HepG2 (cell line): Measurements from ENCODE around the gene QSOX2. TPM values are rescaled to one million over a fixed set of nuclear protein-coding genes. Genes with fewer than 3 reads are reported as not detected.

Experiments
- ATAC-seq: fragments of 200-7000 bp; cut with Tn5 transposase; 3 replicates; pipeline ENCODE4 v1.9.1; 2020; ENCODE audit warnings: mild to moderate bottlenecking, moderate library complexity
- BruUV-seq: library from RNA; stranded (reverse); fragments of 400-500 nt; replicated peaks from 2 replicates; lab custom pipeline; 2021; lab: Mats Ljungman, UMichigan
- CTCF ChIA-PET: fragments of 300-600 bp; formaldehyde crosslinking; extraction: SDS; loops from one replicate; lab custom pipeline; 2021; ENCODE audit warnings: low total read pairs, inconsistent platforms, low intra/inter-chr PET ratio; lab: Yijun Ruan, JAX
- POLR2A ChIA-PET: fragments of 350-600 bp; sonication (Branson Sonifier 250); formaldehyde crosslinking; loops from one replicate; lab custom pipeline; 2020; ENCODE audit warnings: antibody characterized with exemption, inconsistent platforms; lab: Yijun Ruan, JAX
- DNase-seq: peaks from one replicate; pipeline ENCODE4 v3.0.0-alpha.2; 2015; ENCODE audit warnings: low spot score
- FAIRE-seq: peaks from 3 replicates; lab custom pipeline; 2011; peaks lifted over from hg19 to GRCh38; lab: Jason Lieb, UNC
- H2AFZ ChIP-seq: one replicate; pipeline ENCODE4 v1.6.1; 2011; ENCODE audit warnings: low read length, inconsistent platforms
- H3K27ac ChIP-seq: fragments of 300-600 bp; 3 replicates; pipeline ENCODE4 v1.8.0; 2011; ENCODE audit warnings: mixed run types, mild to moderate bottlenecking, mixed read lengths, low read length, inconsistent platforms; ENCODE audit not compliant: insufficient read depth; ENCODE audit errors: extremely low read length
- H3K27me3 ChIP-seq, 2 experiments: fragments of 200-600 bp in 1 of 2; 2 replicates in 1 of 2; 3 replicates in 1 of 2; pipeline versions ENCODE4 v1.6.0 to v1.8.0; 2011; ENCODE audit warnings: low read length in 2 of 2, mild to moderate bottlenecking in 2 of 2, moderate library complexity in 2 of 2, inconsistent platforms in 1 of 2; ENCODE audit not compliant: insufficient read depth in 2 of 2, control insufficient read depth in 1 of 2
- H3K36me3 ChIP-seq, 2 experiments: fragments of 200-600 bp in 1 of 2; replicated peaks in 1 of 2; 2 replicates in 1 of 2; 3 replicates in 1 of 2; pipeline versions ENCODE4 v1.5.1 to v1.8.0; 2011; ENCODE audit warnings: low read length in 2 of 2, inconsistent platforms in 1 of 2; ENCODE audit not compliant: insufficient read depth in 2 of 2, control insufficient read depth in 1 of 2
- H3K4me1 ChIP-seq: 2 replicates; pipeline ENCODE4 v1.5.1; 2012; ENCODE audit warnings: low read length, inconsistent platforms; ENCODE audit not compliant: insufficient read depth
- H3K4me2 ChIP-seq: 2 replicates; pipeline ENCODE4 v1.6.0; 2011; ENCODE audit warnings: low read depth, low read length, inconsistent platforms
- H3K4me3 ChIP-seq, 3 experiments: fragments of 200-600 bp in 1 of 3; sonication (generic), shearing (Covaris generic) in 1 of 3; replicated peaks in 1 of 3; 2 replicates each; pipeline ENCODE4 v1.5.1; 2011 to 2016; ENCODE audit warnings: low read length in 3 of 3, inconsistent platforms in 2 of 3, low read depth in 2 of 3, mild to moderate bottlenecking in 2 of 3, control low read depth in 1 of 3, mixed read lengths in 1 of 3; ENCODE audit not compliant: insufficient read depth in 1 of 3
- H3K79me2 ChIP-seq: one replicate; pipeline ENCODE4 v1.6.1; 2011; ENCODE audit warnings: low read length, inconsistent platforms; ENCODE audit not compliant: insufficient read depth
- H3K9ac ChIP-seq: 2 replicates; pipeline ENCODE4 v1.6.0; 2011; ENCODE audit warnings: mild to moderate bottlenecking, low read depth, low read length, inconsistent platforms; ENCODE audit not compliant: insufficient read depth
- H3K9me3 ChIP-seq: 2 replicates; pipeline ENCODE4 v1.5.1; 2012; ENCODE audit warnings: mild to moderate bottlenecking, low read length
- H4K20me1 ChIP-seq: 2 replicates; pipeline ENCODE4 v1.6.0; 2011; ENCODE audit warnings: inconsistent platforms, mild to moderate bottlenecking, low read length, moderate library complexity; ENCODE audit not compliant: insufficient read depth
- FOXA1 ChIP-seq, 2 experiments: fragments of 450-650 bp in 1 of 2; sonication (generic) in 1 of 2; formaldehyde crosslinking in 1 of 2; IDR thresholded peaks; 2 replicates each; pipeline versions ENCODE4 v1.4.0 to v1.6.1; 2016 to 2020; ENCODE audit warnings: missing genetic modification reagents in 1 of 2
- JUNB ChIP-seq: sonication (generic); formaldehyde crosslinking; IDR thresholded peaks from 2 replicates; pipeline ENCODE4 v1.8.0; 2022; ENCODE audit warnings: missing genetic modification reagents, mild to moderate bottlenecking, borderline replicate concordance
- KLF12 ChIP-seq: sonication (generic); formaldehyde crosslinking; IDR thresholded peaks from 2 replicates; pipeline ENCODE4 v1.4.0; 2020; ENCODE audit warnings: missing genetic modification reagents, borderline replicate concordance
- LCORL ChIP-seq, 2 experiments: fragments of 450-650 bp in 1 of 2; sonication (generic) in 1 of 2; formaldehyde crosslinking in 1 of 2; IDR thresholded peaks; 2 replicates each; pipeline versions ENCODE4 v1.5.0 to v1.6.1; 2017 to 2020; ENCODE audit warnings: antibody characterized with exemption in 1 of 2, missing genetic modification reagents in 1 of 2
- PCBP2 ChIP-seq: fragments of 200-400 bp; formaldehyde crosslinking; optimal IDR thresholded peaks from 2 replicates; pipeline ENCODE3; 2018; ENCODE audit warnings: low read length, low read depth; ENCODE audit not compliant: poor library complexity, severe bottlenecking
- PHB2 ChIP-seq: fragments of 450-650 bp; IDR thresholded peaks from 2 replicates; pipeline ENCODE4 v1.6.1; 2018; ENCODE audit not compliant: partially characterized antibody
- SOX5 ChIP-seq: IDR thresholded peaks from 2 replicates; pipeline ENCODE4 v1.6.1; 2016; ENCODE audit warnings: borderline replicate concordance
- ZBTB7B ChIP-seq: sonication (generic); formaldehyde crosslinking; IDR thresholded peaks from 2 replicates; pipeline ENCODE4 v1.4.0; 2020; ENCODE audit warnings: missing genetic modification reagents
- ZNF121 ChIP-seq: sonication (generic); formaldehyde crosslinking; IDR thresholded peaks from 2 replicates; pipeline ENCODE4 v1.5.0; 2020; ENCODE audit warnings: mild to moderate bottlenecking, missing genetic modification reagents
- ZNF136 ChIP-seq: sonication (generic); formaldehyde crosslinking; IDR thresholded peaks from 2 replicates; pipeline ENCODE4 v1.8.1; 2022; ENCODE audit warnings: low read depth, mild to moderate bottlenecking, moderate library complexity, missing genetic modification reagents
- ZNF207 ChIP-seq: fragments of 450-650 bp; IDR thresholded peaks from 2 replicates; pipeline ENCODE4 v1.6.1; 2016; ENCODE audit warnings: antibody characterized with exemption, borderline replicate concordance
- ZNF451 ChIP-seq: sonication (generic); formaldehyde crosslinking; IDR thresholded peaks from 2 replicates; pipeline ENCODE4 v1.5.0; 2020; ENCODE audit warnings: mild to moderate bottlenecking, missing genetic modification reagents
- WGBS: methylation state at CpG from one replicate; pipeline ENCODE4 v1.1.6; 2017; ENCODE audit warnings: low lambda C conversion rate; 5-methylcytosine and 5-hydroxymethylcytosine counted together
- in situ Hi-C: cut with HindIII; loops from 2 replicates; pipeline ENCODE4 v1.10.0; 2017; ENCODE audit warnings: low pct_unique_long_range_greater_than_20kb; ENCODE audit not compliant: extremely low pct_ligation_motif_present
- intact Hi-C: fragments of 100-400 bp; cut with micrococcal nuclease; formaldehyde crosslinking; loops from one replicate; pipeline ENCODE4 v1.10.0; 2022; ENCODE audit not compliant: unreplicated experiment
- polyA plus RNA-seq, 8 experiments: library from polyadenylated mRNA; depleted of rRNA in 3 of 8; stranded (reverse) in 7 of 8; unstranded in 1 of 8; fragments of >200 nt; fragmentation: Illumina TruSeq in 4 of 8; extraction: Trizol in 4 of 8; gene quantifications; 2 replicates each; pipeline versions ENCODE4 v1.2.1 to v1.2.3, GENCODE V29; 2011 to 2016; ENCODE audit warnings: low read depth in 4 of 8, missing spikeins in 1 of 8, mixed read lengths in 1 of 8; ENCODE audit not compliant: insufficient read depth in 1 of 8
- total RNA-seq, 5 experiments: library from RNA; depleted of rRNA; stranded (reverse); fragments of >200 nt; fragmentation: Illumina TruSeq; extraction: Trizol; gene quantifications; 2 replicates each; pipeline ENCODE4 v1.2.3, GENCODE V29; 2016; ENCODE audit warnings: low read depth in 1 of 5
- TF ChIP-seq, protein P1 (sequence below): sonication (generic); formaldehyde crosslinking; IDR thresholded peaks from 2 replicates; pipeline ENCODE4 v1.9.0; 2022; ENCODE audit warnings: low read depth, missing genetic modification reagents
- TF ChIP-seq, protein P2 (sequence below): sonication (generic); IDR thresholded peaks from 2 replicates; pipeline ENCODE4 v1.6.1; 2016; ENCODE audit warnings: low read depth, borderline replicate concordance

The QSOX2 gene
- total and polyA plus RNA-seq, 2 of the 13 experiments (the other 11 are each of a cell fraction or from before 2014, with no cell fraction given): 27.1 to 42.1 TPM

DNA sequence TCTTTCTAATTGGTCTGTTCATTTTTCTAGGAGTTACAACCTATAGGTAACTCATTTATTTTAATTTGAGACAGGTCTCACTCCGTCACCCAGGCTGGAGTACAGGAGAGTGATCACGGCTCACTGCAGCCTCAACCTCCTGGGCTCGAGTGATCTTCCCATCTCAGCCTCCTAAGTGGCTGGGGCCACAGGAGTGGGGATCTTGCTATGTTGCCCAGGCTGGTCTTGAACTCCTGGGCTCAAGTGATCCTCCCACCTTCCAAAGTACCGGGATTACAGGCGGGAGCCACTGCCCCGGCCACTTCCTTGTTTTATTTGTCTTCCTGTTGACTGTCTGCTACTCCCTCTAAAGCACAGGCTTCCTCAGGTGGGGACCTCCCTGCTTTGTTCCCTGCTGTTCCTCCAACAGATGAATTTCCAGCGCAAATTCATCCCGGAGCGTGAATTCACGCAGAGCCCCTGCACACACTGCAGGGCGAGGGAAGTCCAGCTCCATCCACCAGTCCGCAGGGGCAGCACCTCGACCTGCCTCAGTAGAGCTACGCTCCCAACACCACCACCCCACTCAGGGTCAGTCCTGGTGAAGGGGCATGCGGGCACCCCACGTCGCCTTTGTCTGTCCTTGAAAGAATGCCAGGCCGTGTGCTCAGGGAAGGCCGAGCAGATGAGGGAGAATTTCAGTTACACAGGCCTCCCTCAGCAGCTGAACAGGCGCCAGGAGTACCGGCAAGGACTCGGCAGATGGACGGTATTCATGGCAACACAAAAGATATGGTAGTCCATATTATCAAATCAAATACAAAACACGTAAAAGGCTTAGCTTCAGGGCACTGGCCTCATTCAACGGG is 6.3 kb downstream of the QSOX2 start:
- intact Hi-C loops (no loop called here), in situ Hi-C loops (no loop called here)
- no peaks in the 10 kb centered on the region for H3K9me3 ChIP-seq
- H3K4me2 ChIP-seq: no peak overlapping the region
- H3K36me3 ChIP-seq: peaks cover 15 to 36% of the 10 kb centered on the region in 2 experiments; a peak in 4 of 5 replicates
- ATAC-seq: no peak
- 95% methylated on average over 25 of the region's 25 CpGs for WGBS
- H3K79me2 ChIP-seq: peaks cover 73% of the 10 kb centered on the region
- CTCF ChIA-PET: no interaction called here
- no peaks in the 10 kb centered on the region for H3K27me3 ChIP-seq
- H3K4me1 ChIP-seq: peaks cover 53% of the 10 kb centered on the region
- H4K20me1 ChIP-seq: peaks cover 68% of the 10 kb centered on the region
- no peak overlapping the region for H3K27ac ChIP-seq
- no peak for DNase-seq
- no peak overlapping the region for H3K9ac ChIP-seq
- no TSS peak for BruUV-seq
- FAIRE-seq: no peak
- POLR2A ChIA-PET: no interaction called here
- H3K4me3 ChIP-seq: no peak overlapping the region
- no peak overlapping the region for H2AFZ ChIP-seq
- TF ChIP-seq ZNF121 (CRISPR knock-in tag): peak; percentile 89
- TF ChIP-seq, protein P1, sequence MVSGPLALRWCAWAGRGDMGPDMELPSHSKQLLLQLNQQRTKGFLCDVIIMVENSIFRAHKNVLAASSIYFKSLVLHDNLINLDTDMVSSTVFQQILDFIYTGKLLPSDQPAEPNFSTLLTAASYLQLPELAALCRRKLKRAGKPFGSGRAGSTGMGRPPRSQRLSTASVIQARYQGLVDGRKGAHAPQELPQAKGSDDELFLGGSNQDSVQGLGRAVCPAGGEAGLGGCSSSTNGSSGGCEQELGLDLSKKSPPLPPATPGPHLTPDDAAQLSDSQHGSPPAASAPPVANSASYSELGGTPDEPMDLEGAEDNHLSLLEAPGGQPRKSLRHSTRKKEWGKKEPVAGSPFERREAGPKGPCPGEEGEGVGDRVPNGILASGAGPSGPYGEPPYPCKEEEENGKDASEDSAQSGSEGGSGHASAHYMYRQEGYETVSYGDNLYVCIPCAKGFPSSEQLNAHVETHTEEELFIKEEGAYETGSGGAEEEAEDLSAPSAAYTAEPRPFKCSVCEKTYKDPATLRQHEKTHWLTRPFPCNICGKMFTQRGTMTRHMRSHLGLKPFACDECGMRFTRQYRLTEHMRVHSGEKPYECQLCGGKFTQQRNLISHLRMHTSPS (CRISPR knock-in tag): no peak

DNA sequence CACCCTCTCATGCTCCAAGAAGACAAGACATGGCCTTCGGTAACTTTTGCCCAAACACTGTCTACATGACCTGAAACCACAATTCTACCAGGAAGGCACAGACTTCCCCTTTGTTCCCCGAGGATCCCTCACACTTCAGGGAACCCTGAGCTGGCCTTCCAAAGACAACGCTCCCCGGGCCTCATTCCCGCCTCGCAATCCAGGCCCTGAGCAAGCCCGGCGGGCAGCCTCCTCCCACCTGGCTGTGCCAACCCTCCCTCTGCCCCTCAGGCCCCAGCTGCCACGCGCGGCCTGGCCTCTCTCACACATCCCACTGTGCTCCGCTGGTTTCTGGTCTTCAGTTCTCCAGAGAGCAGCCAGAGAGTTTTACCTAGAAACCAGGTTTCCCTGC is 7.3 kb downstream of the QSOX2 start:
- Histone ChIP-seq H3K9ac (no peak overlapping the region), H3K27ac (no peak overlapping the region), H2AFZ (no peak overlapping the region), H3K27me3 (no peaks in the 10 kb centered on the region), H3K4me2 (no peak overlapping the region), H4K20me1 (peaks cover 74% of the 10 kb centered on the region), H3K4me1 (peaks cover 43% of the 10 kb centered on the region), H3K4me3 (no peak overlapping the region), H3K9me3 (no peaks in the 10 kb centered on the region), H3K79me2 (peaks cover 71% of the 10 kb centered on the region), H3K36me3 (peaks cover 21 to 46% of the 10 kb centered on the region in 2 experiments; a peak in 4 of 5 replicates)
- CTCF ChIA-PET: no interaction called here
- ATAC-seq (no peak), DNase-seq (no peak), FAIRE-seq (no peak)
- BruUV-seq: no TSS peak
- WGBS: 95% methylated on average over 12 of the region's 12 CpGs
- in situ Hi-C loops: no loop called here
- intact Hi-C loops: no loop called here
- POLR2A ChIA-PET: no interaction called here
- TF ChIP-seq ZNF207 (no peak), LCORL (IDR thresholded peaks at IDR 0.05) (no peak), LCORL (CRISPR knock-in tag; IDR thresholded peaks at IDR 0.05) (no peak), PHB2 (no peak), ZNF136 (no peak), JUNB (CRISPR knock-in tag) (no peak), FOXA1 (IDR thresholded peaks at IDR 0.05) (no peak), FOXA1 (CRISPR knock-in tag; IDR thresholded peaks at IDR 0.05) (no peak), KLF12 (CRISPR knock-in tag) (no peak), PCBP2 (no peak), ZNF451 (CRISPR knock-in tag) (no peak), ZBTB7B (CRISPR knock-in tag) (no peak), SOX5 (CRISPR knock-in tag) (no peak)
- TF ChIP-seq, protein P2, sequence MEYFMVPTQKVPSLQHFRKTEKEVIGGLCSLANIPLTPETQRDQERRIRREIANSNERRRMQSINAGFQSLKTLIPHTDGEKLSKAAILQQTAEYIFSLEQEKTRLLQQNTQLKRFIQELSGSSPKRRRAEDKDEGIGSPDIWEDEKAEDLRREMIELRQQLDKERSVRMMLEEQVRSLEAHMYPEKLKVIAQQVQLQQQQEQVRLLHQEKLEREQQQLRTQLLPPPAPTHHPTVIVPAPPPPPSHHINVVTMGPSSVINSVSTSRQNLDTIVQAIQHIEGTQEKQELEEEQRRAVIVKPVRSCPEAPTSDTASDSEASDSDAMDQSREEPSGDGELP: no peak
